GM18508 (cell line): ENCODE measurements around the gene MGMT.

Experiments used
- ATAC-seq: cut with Tn5 transposase; IDR thresholded peaks from one replicate; pipeline ENCODE4 v1.9.1; 2021; ENCODE audit warnings: moderate number of reproducible peaks; ENCODE audit not compliant: insufficient read depth, unreplicated experiment

MGMT gene

GRCh38 chr10:129643266-129643665, 176.2 kb downstream of the MGMT start:
- ATAC-seq: no peak

- ATAC-seq: no peak
These were observed 178.4 kb downstream of the MGMT start for GRCh38 chr10:129645487-129645886.

- no peak for ATAC-seq
These were observed 179.9 kb downstream of the MGMT start for GRCh38 chr10:129646973-129647372.

GRCh38 chr10:129647590-129647989, 180.5 kb downstream of the MGMT start:
- ATAC-seq: no peak

- ATAC-seq: no peak
These were observed 181.8 kb downstream of the MGMT start for GRCh38 chr10:129648856-129649255.

- ATAC-seq: no peak
These were observed 185.0 kb downstream of the MGMT start for GRCh38 chr10:129652021-129652420.

GRCh38 chr10:129652521-129653201, 185.6 kb downstream of the MGMT start:
- ATAC-seq: no peak

- ATAC-seq: no peak
These were observed 186.4 kb downstream of the MGMT start for GRCh38 chr10:129653428-129653827.

- no peak for ATAC-seq
These were observed 186.8 kb downstream of the MGMT start for GRCh38 chr10:129653861-129654260.

GRCh38 chr10:129654461-129654860, 187.4 kb downstream of the MGMT start:
- ATAC-seq: no peak

- ATAC-seq: no peak
These were observed 188.1 kb downstream of the MGMT start for GRCh38 chr10:129655007-129655678.

- no peak for ATAC-seq
These were observed 188.6 kb downstream of the MGMT start for GRCh38 chr10:129655679-129656031.

- ATAC-seq: no peak
These were observed 189.6 kb downstream of the MGMT start for GRCh38 chr10:129656642-129657041.

- ATAC-seq: no peak
These were observed 190.4 kb downstream of the MGMT start for GRCh38 chr10:129657297-129658017.

- ATAC-seq: no peak
These were observed 191.5 kb downstream of the MGMT start for GRCh38 chr10:129658376-129659072.

GRCh38 chr10:129659508-129660268, 192.6 kb downstream of the MGMT start:
- no peak for ATAC-seq

GRCh38 chr10:129660569-129660968, 193.5 kb downstream of the MGMT start:
- no peak for ATAC-seq

- ATAC-seq: no peak
These were observed 195.4 kb downstream of the MGMT start for GRCh38 chr10:129662426-129662825.

- ATAC-seq: no peak
These were observed 203.1 kb downstream of the MGMT start for GRCh38 chr10:129670124-129670523.

GRCh38 chr10:129673292-129673691, 206.3 kb downstream of the MGMT start:
- ATAC-seq: no peak
